Astrocyte of the spinal cord (primary cell): ENCODE results near the gene TXNRD2.

Source experiments
- DNase-seq: peaks from one replicate; pipeline ENCODE4 v3.0.0; 2011; ENCODE audit warnings: low read depth, low spot score
- H3K4me3 ChIP-seq: 2 replicates; pipeline ENCODE4 v1.5.1; 2011; ENCODE audit warnings: low read depth, mild to moderate bottlenecking, low read length, moderate library complexity
- in situ Hi-C: cut with HindIII; loops from 2 replicates; pipeline ENCODE4 v1.10.0; 2017; ENCODE audit warnings: low sequenced_read_pairs
- TF ChIP-seq, protein P1 (sequence below): IDR thresholded peaks from 2 replicates; pipeline ENCODE4 v1.5.1; 2012; ENCODE audit warnings: low read depth, mild to moderate bottlenecking, low read length, inconsistent platforms

The TXNRD2 gene

DNA sequence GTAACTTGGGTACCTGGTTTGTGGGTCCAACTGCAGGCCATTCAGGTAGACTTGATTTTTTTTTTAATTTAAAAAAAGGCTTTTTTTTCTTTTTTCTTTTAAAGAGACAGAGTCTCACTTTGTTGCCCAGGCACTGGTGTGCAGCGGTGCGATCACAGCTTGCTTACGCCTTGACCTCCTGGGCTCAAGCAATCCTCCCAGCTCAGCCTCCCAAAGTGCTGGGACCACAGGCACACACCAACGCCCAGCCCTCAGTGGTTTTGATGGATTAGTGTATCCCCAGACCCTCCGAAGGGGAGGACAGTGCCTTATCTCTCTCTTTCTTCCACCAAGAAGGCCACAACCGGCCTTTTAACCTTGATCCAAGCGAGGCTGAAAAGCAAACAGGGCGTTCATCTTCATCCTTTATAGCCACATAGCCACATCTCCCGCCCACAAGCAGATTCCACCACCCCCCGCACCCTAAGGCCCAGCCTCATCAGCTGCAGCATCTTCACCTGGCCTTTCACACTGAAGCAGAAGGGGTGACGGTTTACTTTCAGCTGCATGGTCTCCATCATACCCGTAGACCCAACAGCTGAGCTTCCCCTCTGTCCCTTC, 17.6 kb downstream of the TXNRD2 start:
- H3K4me3 ChIP-seq: no peak overlapping the region
- TF ChIP-seq, protein P1, sequence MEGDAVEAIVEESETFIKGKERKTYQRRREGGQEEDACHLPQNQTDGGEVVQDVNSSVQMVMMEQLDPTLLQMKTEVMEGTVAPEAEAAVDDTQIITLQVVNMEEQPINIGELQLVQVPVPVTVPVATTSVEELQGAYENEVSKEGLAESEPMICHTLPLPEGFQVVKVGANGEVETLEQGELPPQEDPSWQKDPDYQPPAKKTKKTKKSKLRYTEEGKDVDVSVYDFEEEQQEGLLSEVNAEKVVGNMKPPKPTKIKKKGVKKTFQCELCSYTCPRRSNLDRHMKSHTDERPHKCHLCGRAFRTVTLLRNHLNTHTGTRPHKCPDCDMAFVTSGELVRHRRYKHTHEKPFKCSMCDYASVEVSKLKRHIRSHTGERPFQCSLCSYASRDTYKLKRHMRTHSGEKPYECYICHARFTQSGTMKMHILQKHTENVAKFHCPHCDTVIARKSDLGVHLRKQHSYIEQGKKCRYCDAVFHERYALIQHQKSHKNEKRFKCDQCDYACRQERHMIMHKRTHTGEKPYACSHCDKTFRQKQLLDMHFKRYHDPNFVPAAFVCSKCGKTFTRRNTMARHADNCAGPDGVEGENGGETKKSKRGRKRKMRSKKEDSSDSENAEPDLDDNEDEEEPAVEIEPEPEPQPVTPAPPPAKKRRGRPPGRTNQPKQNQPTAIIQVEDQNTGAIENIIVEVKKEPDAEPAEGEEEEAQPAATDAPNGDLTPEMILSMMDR: no peak
- in situ Hi-C loops: no loop called here
- DNase-seq: no peak

DNA sequence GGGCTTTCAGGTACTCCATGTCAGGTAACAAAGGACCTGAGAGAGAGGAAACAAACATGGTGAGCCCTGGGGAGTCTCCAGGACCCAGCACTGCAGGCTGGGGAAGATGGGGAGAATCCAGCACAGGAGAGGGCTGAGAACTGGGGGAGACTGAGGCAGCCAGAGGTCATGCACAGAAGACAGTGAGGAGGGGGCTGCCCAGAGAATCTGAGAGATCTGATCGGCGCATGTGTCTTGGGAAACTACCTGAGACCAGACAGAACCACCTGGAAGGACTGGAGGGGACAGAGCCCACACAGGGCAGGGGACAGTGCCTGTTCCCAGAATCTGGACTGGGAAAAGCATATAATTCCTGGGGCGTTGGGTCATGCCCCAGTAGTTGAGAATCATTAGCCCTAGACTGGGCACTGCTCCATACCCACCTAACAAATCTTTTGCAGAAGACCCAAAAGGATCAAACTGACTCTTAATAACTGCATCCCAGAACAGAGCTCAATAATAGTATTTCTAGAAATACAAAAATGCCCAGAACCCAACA, 20.0 kb downstream of the TXNRD2 start:
- no peak for DNase-seq
- H3K4me3 ChIP-seq: no peak overlapping the region
- in situ Hi-C loops: no loop called here
- TF ChIP-seq, protein P1: no peak

DNA sequence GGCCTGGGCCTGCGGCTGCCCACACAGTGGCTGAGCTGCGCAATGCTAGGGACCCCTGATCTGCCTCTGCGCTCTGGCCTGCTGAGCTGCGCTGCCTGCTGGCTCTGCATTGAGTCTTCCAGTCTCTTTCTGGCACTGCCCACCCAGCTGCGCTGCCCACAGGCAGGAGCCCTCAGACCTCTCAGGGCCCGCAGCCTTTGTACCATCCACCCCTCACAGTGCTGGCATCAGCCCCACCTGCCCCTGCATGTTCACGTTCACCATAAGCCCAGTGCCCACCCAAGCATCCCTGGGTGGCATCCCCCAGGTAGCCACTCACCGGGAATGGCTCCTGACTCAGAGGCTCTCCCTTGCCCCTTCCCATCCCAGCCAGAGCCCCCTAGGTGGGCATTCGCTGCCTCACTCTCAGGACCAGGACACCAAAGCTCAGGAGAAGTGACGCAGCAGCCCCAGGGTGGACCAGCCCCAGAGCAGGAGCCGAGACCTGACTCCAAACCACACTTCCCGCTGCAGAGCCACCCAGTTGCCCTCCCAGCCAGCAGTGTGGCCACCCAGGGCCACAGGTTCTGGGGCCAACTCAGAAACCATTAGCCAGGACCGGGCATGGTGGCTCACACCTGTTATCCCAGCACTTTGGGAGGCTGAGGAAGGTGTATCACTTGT, 21.8 kb downstream of the TXNRD2 start:
- H3K4me3 ChIP-seq: no peak overlapping the region
- in situ Hi-C loops: no loop called here

DNA sequence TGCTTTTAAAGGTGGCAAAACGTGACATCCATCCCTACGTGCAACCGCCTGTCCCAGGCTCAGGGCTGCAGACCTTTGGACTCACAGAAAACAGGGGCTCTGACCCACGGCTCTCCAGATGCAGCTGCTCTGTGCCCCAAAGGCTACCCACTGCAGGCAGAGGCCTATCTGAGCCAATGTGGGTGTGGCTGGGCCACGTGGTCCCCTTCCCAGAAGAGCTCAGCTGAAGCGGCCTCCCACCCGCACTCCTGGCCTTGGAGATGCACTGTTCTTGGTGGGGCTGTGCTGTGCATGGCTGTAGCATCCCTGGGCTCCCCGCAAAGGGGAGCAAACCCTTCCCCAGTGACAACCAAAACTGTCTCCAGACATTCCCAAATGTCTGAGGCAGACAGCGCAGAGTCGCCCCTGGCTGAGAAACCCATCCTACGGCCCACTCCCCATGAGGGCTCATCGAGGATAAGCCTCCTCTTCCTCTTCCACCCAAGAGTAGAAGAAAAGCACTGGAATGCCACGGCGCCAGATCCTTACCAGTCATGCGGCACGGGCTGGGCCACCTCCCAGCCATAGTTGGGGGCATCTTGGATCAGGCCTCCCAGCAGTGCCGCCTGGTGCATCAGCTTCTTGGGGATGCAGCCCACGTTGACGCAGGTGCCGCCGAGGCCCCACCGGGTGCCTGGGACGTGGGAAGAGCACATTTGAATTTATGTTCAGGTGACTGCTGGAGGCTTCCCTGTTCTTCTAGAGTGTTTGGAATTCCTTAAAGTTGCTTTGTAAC, 23.1 kb downstream of the TXNRD2 start:
- no peak overlapping the region for H3K4me3 ChIP-seq
- DNase-seq: no peak
- in situ Hi-C loops: no loop called here
- TF ChIP-seq, protein P1: no peak

More for the DNA sequence above, 21.8 kb downstream of the TXNRD2 start:
- DNase-seq: no peak
- TF ChIP-seq, protein P1: no peak

DNA sequence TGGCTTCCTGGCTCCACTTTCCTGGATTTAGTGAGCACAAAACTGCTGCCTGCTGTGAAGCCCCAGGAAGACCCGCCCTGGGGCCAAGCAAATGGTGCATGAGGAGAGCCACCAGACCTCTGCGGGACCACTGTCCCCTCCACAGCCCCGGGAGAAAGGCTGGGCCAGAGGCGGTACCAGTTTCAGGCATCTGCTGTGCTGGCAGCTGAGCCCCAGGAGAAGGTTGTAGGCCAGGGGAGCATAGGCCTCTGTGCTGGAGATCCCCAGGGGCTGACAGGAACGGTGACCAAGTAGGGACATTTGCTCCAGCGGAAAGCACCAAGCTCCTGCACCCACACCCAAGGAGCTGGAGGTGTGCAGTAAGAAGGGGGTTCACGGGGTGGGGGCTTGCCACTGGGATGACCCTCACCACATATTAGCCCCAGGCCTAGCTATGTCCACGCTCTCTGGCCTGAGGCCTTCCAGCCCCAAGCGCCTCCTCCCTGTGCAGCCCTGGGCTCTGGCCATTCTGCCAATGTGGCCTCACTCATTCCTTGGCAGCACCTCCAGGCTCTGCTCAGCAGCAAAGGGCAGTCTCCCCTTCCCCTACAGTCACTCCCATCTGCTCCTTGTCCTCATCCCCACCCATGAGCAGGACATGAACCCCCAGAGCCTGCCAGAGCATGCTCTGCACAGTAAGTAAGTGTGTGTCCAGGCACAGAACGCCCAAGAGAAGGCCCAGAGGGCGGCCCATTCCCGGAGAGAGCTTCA, 24.1 kb downstream of the TXNRD2 start:
- TF ChIP-seq, protein P1: no peak
- in situ Hi-C loops: no loop called here
- no peak for DNase-seq
- no peak overlapping the region for H3K4me3 ChIP-seq

DNA sequence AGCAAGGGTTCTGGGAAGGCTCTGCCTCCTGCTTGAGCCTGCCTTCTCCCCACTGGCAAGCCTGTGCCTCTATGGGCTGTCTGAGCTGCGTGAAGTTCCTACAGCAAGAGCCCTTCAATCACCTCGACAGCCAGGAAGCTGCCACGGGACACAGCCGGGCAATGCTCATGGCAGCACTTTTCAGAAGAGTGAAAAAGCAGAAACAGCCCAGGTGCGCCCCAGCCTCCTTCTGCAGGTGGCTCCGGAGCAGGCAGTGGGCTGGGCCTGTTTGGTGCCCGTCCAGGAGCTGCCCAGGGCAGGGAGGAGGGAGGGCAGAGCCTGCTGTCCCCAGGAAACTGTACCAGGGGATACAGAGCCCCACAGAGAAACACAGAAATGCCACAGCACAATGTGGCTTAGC, 24.7 kb downstream of the TXNRD2 start:
- in situ Hi-C loops: no loop called here

More for the DNA sequence above, 24.7 kb downstream of the TXNRD2 start:
- no peak for DNase-seq
- TF ChIP-seq, protein P1: no peak
- no peak overlapping the region for H3K4me3 ChIP-seq
